Transverse colon (tissue), 4 donors: ENCODE measurements around the gene CAPZA2. TPM values are rescaled to one million over a fixed set of nuclear protein-coding genes. Genes with fewer than 3 reads are reported as not detected.

Source experiments
- DNase-seq: peaks from one replicate; pipeline ENCODE4 v3.0.0-alpha.2; 2019
- H3K27ac ChIP-seq, 4 donors: fragments of 200-600 bp; sonication (generic); 2 replicates each; pipeline ENCODE4 v1.5.1; 2016 to 2018; ENCODE audit warnings: inconsistent platforms in 4 of 4
- H3K27me3 ChIP-seq: fragments of 200-600 bp; sonication (generic); 2 replicates; pipeline ENCODE4 v1.5.1; 2017; ENCODE audit warnings: inconsistent platforms
- H3K36me3 ChIP-seq, 4 donors: fragments of 200-600 bp; sonication (generic); 2 replicates each; pipeline ENCODE4 v1.5.1; 2017 to 2019; ENCODE audit warnings: inconsistent platforms in 4 of 4
- H3K4me1 ChIP-seq, 4 donors: fragments of 200-600 bp; sonication (generic); 2 replicates each; pipeline ENCODE4 v1.5.1; 2017 to 2020; ENCODE audit warnings: inconsistent platforms in 4 of 4
- H3K4me3 ChIP-seq, 4 donors: fragments of 200-600 bp; sonication (generic); 1 replicate in 1 of 4; 2 replicates in 3 of 4; pipeline versions ENCODE4 v1.5.1 to v1.6.1; 2017 to 2019; ENCODE audit warnings: inconsistent platforms in 4 of 4
- H3K9me3 ChIP-seq, 2 donors: fragments of 200-600 bp; sonication (generic); 2 replicates each; pipeline ENCODE4 v1.5.1; 2017 to 2019; ENCODE audit warnings: inconsistent platforms in 2 of 2
- CTCF ChIP-seq, 5 experiments: fragments of 200-600 bp in 3 of 5; fragments of 450-650 bp in 2 of 5; sonication (generic) in 3 of 5; IDR thresholded peaks; 1 replicate in 2 of 5; 2 replicates in 3 of 5; pipeline ENCODE4 v1.5.1; 2016 to 2017; ENCODE audit warnings: antibody characterized with exemption in 5 of 5, inconsistent platforms in 3 of 5, mild to moderate bottlenecking in 2 of 5, moderate library complexity in 1 of 5
- EP300 ChIP-seq: sonication (generic); formaldehyde crosslinking; IDR thresholded peaks from one replicate; pipeline ENCODE4 v1.6.1; 2017; ENCODE audit warnings: antibody characterized with exemption, low read depth
- POLR2A ChIP-seq: fragments of 450-650 bp; IDR thresholded peaks from one replicate; pipeline ENCODE4 v1.6.1; 2016; ENCODE audit warnings: antibody characterized with exemption, mild to moderate bottlenecking, moderate library complexity
- POLR2AphosphoS5 ChIP-seq, 3 donors: sonication (generic); formaldehyde crosslinking; IDR thresholded peaks; one replicate each; pipeline ENCODE4 v1.6.1; 2016; ENCODE audit warnings: antibody characterized with exemption in 3 of 3
- WGBS, 2 donors: methylation state at CpG; one replicate each; pipeline ENCODE4 v1.1.5; 2018; ENCODE audit warnings: low coverage in 1 of 2; 5-methylcytosine and 5-hydroxymethylcytosine counted together
- in situ Hi-C, 4 donors: fragments of 200-750 bp; cut with MboI; loops; one replicate each; pipeline versions ENCODE4 v1.15.0 to v1.15.1; 2017; ENCODE audit warnings: low sequenced_read_pairs in 3 of 4, low pct_ligation_motif_present in 1 of 4, low pct_unique_long_range_greater_than_20kb in 1 of 4
- intact Hi-C: fragments of 100-400 bp; cut with DNase I; formaldehyde crosslinking; loops from one replicate; pipeline ENCODE4 v1.15.1; 2023; ENCODE audit warnings: low total_unique reads
- total RNA-seq, 4 donors: library from RNA; depleted of rRNA; stranded (reverse); fragments of >200 nt; gene quantifications; one replicate each; pipeline ENCODE4 v1.1.0, GENCODE V29; 2016

The CAPZA2 gene
- total RNA-seq, 4 donors from 2014 or later = 74.4 to 133 (median 88.5) TPM

- Histone ChIP-seq H3K27me3 (no peaks in the 10 kb centered on the region), H3K4me3 (no peak overlapping the region), H3K9me3 (no peaks in the 10 kb centered on the region), H3K36me3 (peaks cover 0 to 48% (median 14%) of the 10 kb centered on the region in 4 donors), H3K4me1 (peaks cover 0 to 24% (median 3%) of the 10 kb centered on the region in 4 donors), H3K27ac (no peak overlapping the region)
- TF ChIP-seq EP300 = no peak
- no peak for TF ChIP-seq POLR2AphosphoS5 (IDR thresholded peaks at IDR 0.05)
- no peak for TF ChIP-seq CTCF (IDR thresholded peaks at IDR 0.05)
- TF ChIP-seq POLR2A = no peak
- WGBS, 2 donors = 98 to 100% methylated on average over 2 of the region's 2 CpGs
- intact Hi-C loops (no loop called here), in situ Hi-C loops (no loop called here)
- DNase-seq = no peak
These were observed 38.8 kb downstream of the CAPZA2 start for GRCh38 chr7:116901143-116901542.

GRCh38 chr7:116902867-116903266 is 40.5 kb downstream of the CAPZA2 start:
- H3K9me3 ChIP-seq = no peaks in the 10 kb centered on the region
- peaks cover 0 to 11% (median 0%) of the 10 kb centered on the region in 4 donors for H3K4me1 ChIP-seq
- no peak for DNase-seq
- in situ Hi-C loops = no loop called here
- no peak for TF ChIP-seq POLR2AphosphoS5 (IDR thresholded peaks at IDR 0.05)
- no peak for TF ChIP-seq POLR2A
- TF ChIP-seq EP300 = no peak
- no peak for TF ChIP-seq CTCF (IDR thresholded peaks at IDR 0.05)
- no peaks in the 10 kb centered on the region for H3K27me3 ChIP-seq
- WGBS, 2 donors = 76 to 80% methylated on average over 2 to 3 of the region's 3 CpGs
- intact Hi-C loops = no loop called here
- H3K27ac ChIP-seq = no peak overlapping the region
- peaks cover 0 to 57% (median 16%) of the 10 kb centered on the region in 4 donors for H3K36me3 ChIP-seq
- H3K4me3 ChIP-seq = no peak overlapping the region

- no peaks in the 10 kb centered on the region for H3K4me1 ChIP-seq
- TF ChIP-seq EP300 (no peak), POLR2AphosphoS5 (IDR thresholded peaks at IDR 0.05) (no peak), CTCF (IDR thresholded peaks at IDR 0.05) (no peak), POLR2A (no peak)
- H3K27me3 ChIP-seq = no peaks in the 10 kb centered on the region
- in situ Hi-C loops (no loop called here), intact Hi-C loops (no loop called here)
- no peaks in the 10 kb centered on the region for H3K9me3 ChIP-seq
- no peak overlapping the region for H3K27ac ChIP-seq
- H3K36me3 ChIP-seq = peaks cover 0 to 41% (median 12%) of the 10 kb centered on the region in 4 donors
- WGBS, 2 donors = 92 to 94% methylated on average over 1 of the region's 1 CpG
- DNase-seq = no peak
- H3K4me3 ChIP-seq = no peak overlapping the region
These were observed 44.0 kb downstream of the CAPZA2 start for GRCh38 chr7:116906391-116906790.

GRCh38 chr7:116910383-116910782 is 48.0 kb downstream of the CAPZA2 start:
- Histone ChIP-seq H3K36me3 (peaks cover 0 to 47% (median 19%) of the 10 kb centered on the region in 4 donors), H3K27ac (no peak overlapping the region), H3K9me3 (no peaks in the 10 kb centered on the region), H3K4me1 (no peaks in the 10 kb centered on the region), H3K4me3 (no peak overlapping the region), H3K27me3 (no peaks in the 10 kb centered on the region)
- TF ChIP-seq CTCF (IDR thresholded peaks at IDR 0.05) (no peak), POLR2A (no peak), POLR2AphosphoS5 (IDR thresholded peaks at IDR 0.05) (no peak), EP300 (no peak)
- no peak for DNase-seq
- in situ Hi-C loops = no loop called here
- 96 to 97% methylated on average over 6 of the region's 6 CpGs for whole genome bisulfite sequencing, 2 donors
- intact Hi-C loops = no loop called here
